Amniotic stem cell (primary cell): Measurements from ENCODE around the gene SSBP2.
A peak's percentile ranks its signal among the peaks of the same experiment; 100 is the strongest.
"Not testable (repeated sequence)": the region's sequence is repeated elsewhere in the genome, so short reads cannot be mapped to it uniquely, and the experiment has no call there.

Experiments used
- DNase-seq: peaks from one replicate; lab custom pipeline; 2025; lab: John Stamatoyannopoulos, UW

The SSBP2 gene

DNA sequence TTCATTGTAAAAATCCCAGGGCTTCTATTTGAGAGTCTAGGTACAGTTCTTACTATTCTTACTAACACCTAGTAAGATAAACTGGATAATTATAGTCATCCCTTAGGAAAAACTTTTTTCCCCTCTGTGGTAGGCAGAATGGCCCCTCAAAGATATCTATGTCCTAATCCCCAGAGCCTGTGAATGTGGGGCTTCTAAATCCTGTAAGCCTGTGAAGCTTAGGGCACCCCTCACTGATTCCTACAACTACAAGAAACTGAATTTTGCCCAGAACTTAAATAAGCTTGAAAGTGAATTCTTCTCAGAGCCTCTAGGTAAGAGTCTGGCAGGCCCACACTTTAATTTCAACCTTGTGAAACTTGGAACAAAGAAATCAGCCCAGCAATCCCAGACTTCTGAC lies 226.9 kb downstream of the SSBP2 start:
- DNase-seq = no peak

DNA sequence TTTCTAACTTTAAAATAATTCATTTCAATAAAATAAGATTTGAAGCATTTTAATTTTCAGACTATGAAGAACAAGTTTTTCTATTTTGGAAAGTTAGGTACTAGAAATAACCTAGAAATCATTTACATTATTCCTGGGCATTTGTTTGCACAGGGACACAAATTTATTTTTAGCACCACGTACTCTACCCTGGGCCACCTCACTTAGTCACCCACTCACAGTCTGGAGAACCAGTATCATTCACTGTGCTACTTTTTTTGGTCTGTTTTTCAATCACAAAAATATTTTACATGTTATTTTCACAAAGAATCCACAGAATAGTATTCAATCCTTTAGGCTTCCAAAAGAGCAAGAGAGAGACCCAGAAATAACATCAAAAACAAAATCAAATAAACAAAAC lies 228.3 kb downstream of the SSBP2 start:
- DNase-seq = no peak

- DNase-seq = no peak
These were observed 230.1 kb downstream of the SSBP2 start for GRCh38 chr5:81520769-81521168.

DNA sequence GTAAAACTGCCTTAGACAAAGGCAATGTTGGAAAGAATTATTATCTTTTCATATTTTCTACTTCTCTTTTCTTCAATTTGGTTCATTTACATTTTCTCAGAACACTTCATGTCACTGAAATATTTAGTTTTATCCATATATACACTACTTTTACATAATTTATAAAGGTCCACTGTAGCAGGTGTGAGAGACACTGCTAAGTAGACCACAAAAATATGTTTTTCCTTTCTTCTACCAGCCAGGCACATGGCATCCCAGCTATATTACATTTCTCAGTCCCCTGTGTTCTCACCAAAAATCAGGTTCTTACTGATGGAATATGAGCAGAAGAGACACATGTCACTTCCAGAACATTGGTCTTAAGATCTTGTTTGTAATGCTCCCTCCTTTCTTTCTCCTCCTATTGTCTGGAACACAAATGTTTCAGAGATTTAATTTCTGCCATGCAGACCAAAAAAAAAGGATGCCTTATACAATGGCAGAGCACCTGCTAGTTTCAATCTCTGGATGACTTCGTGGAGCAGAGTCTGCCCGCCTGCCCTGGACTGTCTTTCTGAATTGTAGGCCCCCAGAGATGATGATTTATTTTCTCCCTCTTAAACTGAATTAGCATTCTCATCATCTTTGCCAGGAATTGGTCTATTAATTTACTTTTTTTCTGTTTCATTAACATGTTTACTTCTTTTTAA lies 231.5 kb downstream of the SSBP2 start:
- DNase-seq = no peak

DNA sequence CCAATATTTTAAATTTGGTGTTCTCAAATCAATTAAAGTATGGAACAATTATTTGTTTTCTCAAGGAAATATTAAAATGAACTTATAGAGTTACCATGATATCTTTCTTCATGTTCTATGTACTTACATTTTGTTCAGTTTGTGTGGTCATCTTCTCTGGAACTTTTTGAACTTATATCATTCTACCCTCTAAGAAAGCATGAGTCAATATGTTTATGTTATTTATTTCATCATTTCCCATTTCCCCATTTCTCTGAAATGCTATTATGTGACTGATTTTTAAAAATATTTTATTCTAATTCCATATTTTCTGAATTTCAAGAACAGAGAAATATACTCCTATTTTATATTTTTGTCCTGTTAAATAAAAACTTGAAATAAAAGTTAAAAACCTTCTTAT lies 233.4 kb downstream of the SSBP2 start:
- DNase-seq = no peak

DNA sequence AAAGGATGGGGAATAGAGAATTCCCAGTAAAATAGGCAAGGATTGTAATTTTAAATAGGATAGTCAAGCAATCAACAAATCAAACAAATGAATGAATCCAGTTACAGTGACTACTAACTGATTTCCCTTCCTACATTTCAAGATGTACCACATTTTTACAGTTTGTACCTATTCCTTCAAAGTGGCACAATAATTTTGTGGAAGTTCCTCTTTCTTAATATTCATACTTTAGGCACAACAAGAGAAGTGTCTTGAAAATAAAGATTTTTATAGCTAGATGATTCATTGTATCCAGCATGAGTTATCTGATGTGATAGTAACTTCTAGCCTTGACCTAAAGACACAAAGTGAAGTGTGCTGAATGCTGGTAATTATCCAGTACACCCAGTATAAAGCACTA lies 234.8 kb downstream of the SSBP2 start:
- DNase-seq = no peak

- DNase-seq = no peak
These were observed 236.9 kb downstream of the SSBP2 start for GRCh38 chr5:81513982-81514381.

- no peak for DNase-seq
These were observed 237.4 kb downstream of the SSBP2 start for GRCh38 chr5:81513473-81513872.

- DNase-seq = peak; percentile 63
These were observed 243.9 kb downstream of the SSBP2 start for GRCh38 chr5:81506900-81507588.

GRCh38 chr5:81506378-81506777 lies 244.5 kb downstream of the SSBP2 start:
- no peak for DNase-seq

DNA sequence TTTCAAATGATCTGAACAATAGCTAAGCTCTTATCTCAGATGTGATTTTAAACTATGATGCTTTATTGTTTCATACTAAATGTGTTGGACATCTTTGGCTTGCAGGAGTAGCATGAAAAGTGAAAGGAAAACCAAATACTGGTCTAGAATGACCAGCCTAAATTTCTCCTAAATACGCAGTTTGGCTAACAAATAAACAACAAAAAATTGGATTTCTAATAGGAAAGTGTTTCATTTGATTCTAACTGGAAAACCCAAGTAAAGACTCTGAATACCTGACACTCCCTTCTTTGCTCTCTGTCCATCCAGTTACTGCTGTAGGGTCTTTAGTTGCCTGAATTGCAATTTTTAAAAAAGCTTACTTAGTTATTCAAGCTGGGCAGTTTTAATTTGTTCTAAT lies 245.2 kb downstream of the SSBP2 start:
- no peak for DNase-seq

DNA sequence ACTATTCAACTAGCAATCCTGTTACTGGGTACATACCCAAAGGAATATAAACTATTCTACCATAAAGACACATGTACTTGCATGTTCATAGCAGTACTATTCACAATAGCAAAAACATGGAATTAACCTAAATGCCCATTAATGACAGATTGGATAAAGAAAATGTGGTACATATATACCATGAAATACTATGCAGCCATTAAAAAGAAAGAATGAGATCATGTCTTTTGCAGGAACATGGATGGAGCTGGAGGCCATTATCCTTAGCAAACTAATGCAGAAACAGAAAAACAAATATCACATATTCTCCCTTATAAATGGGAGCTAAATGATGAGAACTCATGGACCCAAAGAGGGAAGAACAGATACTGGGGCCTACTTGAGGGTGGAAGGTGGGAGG lies 247.3 kb downstream of the SSBP2 start:
- DNase-seq = not testable (repeated sequence)

DNA sequence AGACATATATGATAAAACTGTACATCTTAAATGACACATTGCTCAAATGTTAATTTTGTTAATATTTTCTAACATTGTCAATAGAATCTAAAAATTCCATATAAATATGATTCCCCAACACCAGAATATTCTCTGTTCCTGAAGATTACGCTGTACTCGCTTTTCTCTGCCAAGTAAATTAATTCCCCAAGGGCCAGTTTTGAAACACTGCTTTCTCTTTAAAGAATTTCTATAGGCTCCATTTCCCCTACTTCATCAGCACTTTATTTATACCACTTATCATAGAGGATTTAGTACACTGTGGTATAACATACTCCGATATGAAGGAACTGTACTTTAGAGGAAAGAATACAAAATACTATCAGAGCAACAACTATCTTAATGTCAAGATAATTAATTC lies 255.6 kb downstream of the SSBP2 start:
- no peak for DNase-seq

DNA sequence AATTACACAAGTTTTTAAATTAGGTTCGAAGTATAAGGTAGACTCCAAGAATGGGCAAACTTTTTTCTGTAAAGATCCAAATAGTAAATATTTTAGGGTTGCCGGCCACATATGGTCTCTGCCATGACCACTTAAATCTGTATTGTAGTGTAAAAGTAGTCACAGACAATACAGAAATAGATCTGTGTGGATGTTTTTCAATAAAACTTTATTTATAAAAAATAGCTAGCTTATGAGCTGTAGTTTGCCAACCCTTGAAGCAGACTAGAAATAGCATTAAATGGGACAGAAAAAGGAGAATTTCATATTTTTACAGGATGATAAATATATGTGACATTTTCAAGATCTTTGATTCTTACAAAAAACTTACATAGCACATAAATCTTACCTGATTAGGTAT lies 262.0 kb downstream of the SSBP2 start:
- DNase-seq = no peak

GRCh38 chr5:81486711-81487110 lies 264.2 kb downstream of the SSBP2 start:
- no peak for DNase-seq

DNA sequence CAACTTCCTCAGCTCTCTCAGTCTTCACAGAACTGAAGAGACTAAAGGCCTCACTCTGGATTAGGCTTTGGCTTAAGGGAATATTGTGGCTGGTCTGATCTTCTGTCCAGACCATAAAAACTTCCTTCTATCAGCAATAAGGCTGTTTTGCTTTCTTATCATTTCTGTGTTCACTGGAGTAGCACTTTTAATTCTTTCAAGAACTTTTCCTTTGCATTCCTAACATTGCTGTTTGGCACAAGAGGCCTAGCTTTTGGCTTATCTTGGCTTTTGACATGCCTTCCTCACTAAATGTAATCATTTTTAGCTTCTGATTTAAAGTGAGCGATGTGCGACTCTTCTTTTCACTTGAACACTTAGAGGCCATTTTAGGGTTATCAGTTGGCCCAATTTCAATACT lies 268.3 kb downstream of the SSBP2 start:
- no peak for DNase-seq

GRCh38 chr5:81473395-81473794 lies 277.5 kb downstream of the SSBP2 start:
- DNase-seq = not testable (repeated sequence)

GRCh38 chr5:81469676-81470075 lies 281.2 kb downstream of the SSBP2 start:
- no peak for DNase-seq

DNA sequence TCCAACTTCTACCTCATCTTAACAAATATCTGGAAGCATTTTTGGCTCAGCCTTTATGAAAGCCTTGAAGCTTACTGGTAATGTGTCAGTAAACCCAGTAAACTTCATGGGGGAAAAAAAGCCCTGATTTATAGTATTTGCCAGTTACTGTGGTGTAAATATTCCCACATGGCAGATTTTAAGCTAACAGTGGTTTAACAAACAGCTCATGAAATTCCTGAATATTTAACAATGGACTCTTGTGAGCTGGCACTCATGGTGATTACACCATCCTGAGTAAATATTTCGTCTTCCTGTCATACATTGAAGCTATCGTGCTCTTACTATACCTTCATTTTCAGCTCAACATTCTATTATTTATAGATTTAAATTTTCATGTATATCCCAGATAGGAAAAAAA lies 300.0 kb downstream of the SSBP2 start:
- DNase-seq = no peak

DNA sequence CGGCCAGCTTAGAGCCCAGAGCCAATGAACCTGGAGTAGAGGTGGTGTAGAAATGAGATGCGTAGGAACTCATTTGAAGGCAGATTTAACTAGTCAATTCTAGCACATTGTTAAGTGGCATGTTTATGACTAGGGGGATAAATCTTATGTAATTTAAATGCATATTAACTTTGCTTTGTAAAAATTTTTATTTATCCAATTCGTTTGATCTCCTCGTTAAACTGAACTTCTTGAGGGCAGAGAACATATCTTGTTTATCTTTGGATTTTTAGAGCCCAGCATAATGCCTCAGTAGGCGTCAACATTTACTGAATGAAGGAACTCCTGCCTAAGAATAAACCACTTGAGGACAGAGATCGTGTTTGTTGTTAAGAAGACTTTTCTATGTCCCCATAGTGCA lies 315.9 kb downstream of the SSBP2 start:
- no peak for DNase-seq

DNA sequence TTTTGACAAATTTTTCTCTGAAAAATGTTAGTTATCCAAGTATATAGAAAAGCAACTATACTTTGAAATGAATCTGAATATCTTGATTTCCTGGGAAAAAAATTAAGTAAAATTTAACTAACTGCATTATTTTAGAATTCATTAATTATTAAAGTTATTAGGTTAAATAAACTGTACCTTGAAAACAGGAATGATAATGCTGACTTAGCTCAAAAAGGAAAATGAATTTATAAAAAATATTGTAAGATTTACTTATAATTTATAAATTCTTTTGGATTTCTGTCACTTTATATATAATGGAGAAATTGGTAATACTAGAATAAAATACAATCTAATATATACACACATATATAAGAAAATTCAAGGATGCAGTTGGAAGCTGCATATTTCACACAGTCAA lies 320.9 kb downstream of the SSBP2 start:
- no peak for DNase-seq

DNA sequence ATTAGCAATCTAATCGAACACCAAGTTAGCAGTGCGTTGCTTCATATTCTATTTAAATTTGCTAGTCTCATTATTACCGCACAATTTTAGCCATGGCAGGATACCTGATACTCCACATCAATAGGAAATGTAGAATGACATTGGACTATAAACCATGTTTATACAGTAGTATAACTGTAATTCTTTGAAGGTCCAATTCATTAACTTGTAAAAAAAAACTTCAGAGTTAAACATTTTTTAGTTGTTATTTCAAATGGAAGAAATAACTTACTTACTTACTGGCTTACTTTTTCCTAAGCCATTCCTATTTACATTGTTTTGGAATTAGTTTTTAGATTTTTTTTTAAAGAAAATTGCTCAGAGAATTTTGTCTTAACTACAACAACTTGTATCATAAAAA lies 321.5 kb downstream of the SSBP2 start:
- no peak for DNase-seq

DNA sequence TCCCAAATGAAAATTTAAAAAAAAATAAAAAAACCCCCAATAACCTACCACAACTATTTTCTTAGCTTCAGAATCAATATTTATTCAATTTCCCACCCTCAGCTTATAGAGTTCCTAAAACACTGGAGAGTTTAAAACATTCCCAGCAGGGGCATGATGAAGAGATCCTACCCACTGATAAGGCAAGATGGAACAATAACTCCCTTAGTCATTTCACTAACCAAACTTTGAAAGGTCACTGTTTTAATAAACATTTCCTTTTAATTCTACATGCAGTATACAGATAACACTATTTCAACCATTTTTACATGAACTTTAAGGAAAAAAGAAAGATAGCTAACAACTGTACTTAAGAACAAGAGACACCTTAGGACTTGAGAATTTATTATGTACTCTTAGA lies 322.0 kb downstream of the SSBP2 start:
- DNase-seq = no peak

- DNase-seq = no peak
These were observed 322.5 kb downstream of the SSBP2 start for GRCh38 chr5:81428446-81428845.
